Measurements from ENCODE around the gene KPNA6. TPM values are rescaled to one million over a fixed set of nuclear protein-coding genes. Genes with fewer than 3 reads are reported as not detected.

Gene KPNA6
- total RNA-seq, 1 experiment from 2014 or later, result 116 TPM

- intact Hi-C loops (cut with micrococcal nuclease; ENCODE audit: unreplicated experiment) (no loop called here), in situ Hi-C loops (cut with HindIII; ENCODE audit: low pct_unique_long_range_greater_than_20kb, low sequenced_read_pairs) (no loop called here)
- TF ChIP-seq TCF7L2 (IDR thresholded peaks at IDR 0.05; ENCODE audit: low read depth, low read length) (no peak), SIN3A (IDR thresholded peaks at IDR 0.05; ENCODE audit: borderline replicate concordance, insufficient read depth, low read depth, low read length) (no peak), POLR2AphosphoS5 (IDR thresholded peaks at IDR 0.05; ENCODE audit: low read depth, low read length) (no peak), REST (IDR thresholded peaks at IDR 0.05; ENCODE audit: insufficient read depth in 1 of 2, low read depth in 2 of 2, low read length in 1 of 2) (no peak), CTCF (IDR thresholded peaks at IDR 0.05) (no peak)
- ATAC-seq, result no peak
- ChIA-PET POLR2A (no interaction called here), CTCF (no interaction called here)
- H3K36me3 ChIP-seq (ENCODE audit: control insufficient read depth, insufficient read depth, low read length), result no peaks in the 10 kb centered on the region
- no peaks in the 10 kb centered on the region for H3K27me3 ChIP-seq (ENCODE audit: control insufficient read depth, insufficient read depth, low read length)
- DNase-seq (ENCODE audit: low read depth, low spot score), result no peak
- no peak overlapping the region for H3K4me3 ChIP-seq (ENCODE audit: low read depth in 2 of 2, low read length in 2 of 2)
- H3K4me1 ChIP-seq (ENCODE audit: control insufficient read depth, insufficient read depth, low read length), result peaks cover 17% of the 10 kb centered on the region; the same call in 1 of the 2 replicates
- H3K9me3 ChIP-seq (ENCODE audit: control insufficient read depth, insufficient read depth, low read depth, low read length), result no peaks in the 10 kb centered on the region
- no TSS peak for BruUV-seq (replicated peaks)
- H3K27ac ChIP-seq (ENCODE audit: low read length), result no peak overlapping the region
Observed at GRCh38 chr1:32115496-32115895, 7.6 kb downstream of the KPNA6 start.

- no peak overlapping the region for H3K27ac ChIP-seq (ENCODE audit: low read length)
- ChIA-PET CTCF (no interaction called here), POLR2A (interaction anchor here (0.7 kb wide), 1 partner anchor 447 kb away, joined by 3 read pairs; no protein-coding TSS in a partner anchor)
Observed at GRCh38 chr1:32116531-32116930, 8.7 kb downstream of the KPNA6 start.

More at GRCh38 chr1:32116531-32116930, 8.7 kb downstream of the KPNA6 start:
- no peaks in the 10 kb centered on the region for H3K9me3 ChIP-seq (ENCODE audit: control insufficient read depth, insufficient read depth, low read depth, low read length)
- no peak overlapping the region for H3K4me3 ChIP-seq (ENCODE audit: low read depth in 2 of 2, low read length in 2 of 2)
- ATAC-seq (no peak), DNase-seq (ENCODE audit: low read depth, low spot score) (no peak)
- BruUV-seq (replicated peaks), result no TSS peak
- H3K4me1 ChIP-seq (ENCODE audit: control insufficient read depth, insufficient read depth, low read length), result peaks cover 8% of the 10 kb centered on the region; the same call in 1 of the 2 replicates
- TF ChIP-seq POLR2AphosphoS5 (IDR thresholded peaks at IDR 0.05; ENCODE audit: low read depth, low read length), result no peak
- no peak for TF ChIP-seq REST (IDR thresholded peaks at IDR 0.05; ENCODE audit: insufficient read depth in 1 of 2, low read depth in 2 of 2, low read length in 1 of 2)
- TF ChIP-seq SIN3A (IDR thresholded peaks at IDR 0.05; ENCODE audit: borderline replicate concordance, insufficient read depth, low read depth, low read length), result no peak
- TF ChIP-seq TCF7L2 (IDR thresholded peaks at IDR 0.05; ENCODE audit: low read depth, low read length), result no peak
- no peak for TF ChIP-seq CTCF (IDR thresholded peaks at IDR 0.05)
- H3K27me3 ChIP-seq (ENCODE audit: control insufficient read depth, insufficient read depth, low read length), result no peaks in the 10 kb centered on the region
- no peaks in the 10 kb centered on the region for H3K36me3 ChIP-seq (ENCODE audit: control insufficient read depth, insufficient read depth, low read length)
- intact Hi-C loops (cut with micrococcal nuclease; ENCODE audit: unreplicated experiment) (no loop called here), in situ Hi-C loops (cut with HindIII; ENCODE audit: low pct_unique_long_range_greater_than_20kb, low sequenced_read_pairs) (no loop called here)

Data from Panc1 (cell line).